Measurements from ENCODE around the gene TXNL1. TPM values are rescaled to one million over a fixed set of nuclear protein-coding genes. Genes with fewer than 3 reads are reported as not detected.

TXNL1 gene
- total RNA-seq (2021) (72.8 to 77.3 TPM (median 74.5 TPM) in 3 replicates), Bru-seq, nascent RNA (percentile 88 among the genes with signal in this experiment)
- long read RNA-seq, experiment 1, full-length matches to known transcripts: 176 of 201 reads
- long read RNA-seq, experiment 1, partial matches to known transcripts: 8 of 201 reads
- long read RNA-seq, experiment 1, other reads (novel, unspliced or antisense): 17 of 201 reads
- long read RNA-seq, experiment 2, full-length matches to known transcripts: 112 of 147 reads
- long read RNA-seq, experiment 2, partial matches to known transcripts: 11 of 147 reads
- long read RNA-seq, experiment 2, other reads (novel, unspliced or antisense): 24 of 147 reads
- long read RNA-seq, experiment 3, full-length matches to known transcripts: 208 of 233 reads
- long read RNA-seq, experiment 3, partial matches to known transcripts: 8 of 233 reads
- long read RNA-seq, experiment 3, other reads (novel, unspliced or antisense): 17 of 233 reads

- peak; percentile 98 for ATAC-seq
- DNase-seq (ENCODE audit: low spot score): peak; percentile 99
- H3K27ac Mint-ChIP-seq: peak within 1 kb of the TSS; percentile 95
- ChIA-PET CTCF (no interaction called here), POLR2A (interaction anchor here (1.1 to 1.5 kb wide), 2 partner anchors 12 to 13 kb away, joined by 5 to 9 read pairs; partner anchors contain the start of gene WDR7)
- H3K4me3 Mint-ChIP-seq: peak within 1 kb of the TSS; percentile 97
- H3K9me3 Mint-ChIP-seq: peaks cover 9% of the 10 kb centered on the region
- peaks cover 15% of the 10 kb centered on the region for H3K36me3 Mint-ChIP-seq
- H3K27me3 Mint-ChIP-seq (ENCODE audit: low read depth): peaks cover 4% of the 10 kb centered on the region; the same call in 1 of the 2 replicates
- peaks cover 15% of the 10 kb centered on the region for H3K4me1 Mint-ChIP-seq
- TF ChIP-seq ZNF423 (CRISPR knock-in tag; IDR thresholded peaks at IDR 0.05): no peak
- TF ChIP-seq MAX (CRISPR knock-in tag; IDR thresholded peaks at IDR 0.05): peak; percentile 90
- TF ChIP-seq ZNF232 (CRISPR knock-in tag; IDR thresholded peaks at IDR 0.05): peak; percentile 55; the same call in 1 of the 2 replicates
- no peak for TF ChIP-seq NFATC4 (CRISPR knock-in tag; IDR thresholded peaks at IDR 0.05)
- TF ChIP-seq FOXP4 (CRISPR knock-in tag; IDR thresholded peaks at IDR 0.05): peak; percentile 22; the same call in 1 of the 2 replicates
- peak; percentile 85; the same call in 1 of the 2 replicates for TF ChIP-seq FOXK1 (CRISPR knock-in tag; IDR thresholded peaks at IDR 0.05)
- peak; percentile 98 for TF ChIP-seq USF1 (CRISPR knock-in tag; IDR thresholded peaks at IDR 0.05)
- TF ChIP-seq E2F1 (CRISPR knock-in tag; IDR thresholded peaks at IDR 0.05): no peak
- peak; percentile 64 for TF ChIP-seq NFYB (CRISPR knock-in tag; conservative IDR thresholded peaks at IDR 0.05; ENCODE audit: low read depth)
- TF ChIP-seq ZNF671 (CRISPR knock-in tag; IDR thresholded peaks at IDR 0.05): no peak
- no peak for TF ChIP-seq RELA (CRISPR knock-in tag; IDR thresholded peaks at IDR 0.05; ENCODE audit: borderline replicate concordance)
- no peak for TF ChIP-seq SMAD4 (CRISPR knock-in tag; IDR thresholded peaks at IDR 0.05)
- peak; percentile 96 for TF ChIP-seq CREM (CRISPR knock-in tag; IDR thresholded peaks at IDR 0.05)
- peak; percentile 82 for TF ChIP-seq MYBL2 (CRISPR knock-in tag; IDR thresholded peaks at IDR 0.05)
- peak; percentile 42; the same call in 1 of the 2 replicates for TF ChIP-seq NFE2L1 (CRISPR knock-in tag; IDR thresholded peaks at IDR 0.05)
- 0 out of 2 replicates have a peak, but pooled peaks have one; percentile 6 for TF ChIP-seq PREB (CRISPR knock-in tag; IDR thresholded peaks at IDR 0.05; ENCODE audit: borderline replicate concordance)
- 0 out of 2 replicates have a peak, but pooled peaks have one; percentile 27 for TF ChIP-seq ARID4B (CRISPR knock-in tag; IDR thresholded peaks at IDR 0.05; ENCODE audit: borderline replicate concordance)
- TF ChIP-seq CBFB (CRISPR knock-in tag; IDR thresholded peaks at IDR 0.05; ENCODE audit: low read depth): peak; percentile 69
- TF ChIP-seq ELF4 (CRISPR knock-in tag; IDR thresholded peaks at IDR 0.05; ENCODE audit: low read depth): no peak
- peak; percentile 89 for TF ChIP-seq ZNF281 (CRISPR knock-in tag; IDR thresholded peaks at IDR 0.05)
- TF ChIP-seq GABPB1 (CRISPR knock-in tag; IDR thresholded peaks at IDR 0.05): peak; percentile 41; the same call in 1 of the 2 replicates
Measured at GRCh38 chr18:56638232-56639103, at the start of gene TXNL1. TSS of gene TXNL1 (minus strand) at chr18:56638592. CDS start at chr18:56638440, 152 bp downstream.

All from WTC11 (cell line).